Measurements from ENCODE around the gene SLC29A3.
"Not testable (repeated sequence)": the region's sequence is repeated elsewhere in the genome, so short reads cannot be mapped to it uniquely, and the experiment has no call there.

Gene SLC29A3

GRCh38 chr10:71346731-71347130, 27.7 kb downstream of the SLC29A3 start:
- DNase-seq (ENCODE audit: low spot score) = no peak

GRCh38 chr10:71347587-71348395, 28.7 kb downstream of the SLC29A3 start:
- DNase-seq (ENCODE audit: low spot score) = no peak

GRCh38 chr10:71348850-71349249, 29.8 kb downstream of the SLC29A3 start:
- no peak for DNase-seq (ENCODE audit: low spot score)

- DNase-seq (ENCODE audit: low spot score) = no peak
Observed at GRCh38 chr10:71349406-71349805, 30.3 kb downstream of the SLC29A3 start.

GRCh38 chr10:71351087-71351486, 32.0 kb downstream of the SLC29A3 start:
- no peak for DNase-seq (ENCODE audit: low spot score)

GRCh38 chr10:71351628-71352319, 32.7 kb downstream of the SLC29A3 start:
- DNase-seq (ENCODE audit: low spot score) = no peak

- DNase-seq (ENCODE audit: low spot score) = no peak
Observed at GRCh38 chr10:71353639-71354038, 34.6 kb downstream of the SLC29A3 start.

GRCh38 chr10:71354776-71355175, 35.7 kb downstream of the SLC29A3 start:
- DNase-seq (ENCODE audit: low spot score) = no peak

GRCh38 chr10:71355886-71356285, 36.8 kb downstream of the SLC29A3 start:
- DNase-seq (ENCODE audit: low spot score) = no peak

GRCh38 chr10:71357792-71358265, 38.8 kb downstream of the SLC29A3 start:
- DNase-seq (ENCODE audit: low spot score) = no peak

- DNase-seq (ENCODE audit: low spot score) = no peak
Observed at GRCh38 chr10:71358277-71358676, 39.2 kb downstream of the SLC29A3 start.

GRCh38 chr10:71358906-71359305, 39.8 kb downstream of the SLC29A3 start:
- DNase-seq (ENCODE audit: low spot score) = not testable (repeated sequence)

GRCh38 chr10:71359364-71360046, 40.4 kb downstream of the SLC29A3 start:
- DNase-seq (ENCODE audit: low spot score) = no peak

- no peak for DNase-seq (ENCODE audit: low spot score)
Observed at GRCh38 chr10:71360735-71361134, 41.7 kb downstream of the SLC29A3 start.

- DNase-seq (ENCODE audit: low spot score) = no peak
Observed at GRCh38 chr10:71361581-71361980, 42.5 kb downstream of the SLC29A3 start.

- DNase-seq (ENCODE audit: low spot score) = no peak
Observed at GRCh38 chr10:71362141-71362540, 43.1 kb downstream of the SLC29A3 start.

- DNase-seq (ENCODE audit: low spot score) = no peak
Observed at GRCh38 chr10:71363936-71364335, 44.9 kb downstream of the SLC29A3 start.

GRCh38 chr10:71365366-71365765, 46.3 kb downstream of the SLC29A3 start:
- DNase-seq (ENCODE audit: low spot score) = no peak

- DNase-seq (ENCODE audit: low spot score) = no peak
Observed at GRCh38 chr10:71366690-71367089, 47.6 kb downstream of the SLC29A3 start.

- DNase-seq (ENCODE audit: low spot score) = no peak
Observed at GRCh38 chr10:71367271-71367670, 48.2 kb downstream of the SLC29A3 start.

- DNase-seq (ENCODE audit: low spot score) = no peak
Observed at GRCh38 chr10:71368176-71368575, 49.1 kb downstream of the SLC29A3 start.

GRCh38 chr10:71368643-71369042, 49.6 kb downstream of the SLC29A3 start:
- no peak for DNase-seq (ENCODE audit: low spot score)

GRCh38 chr10:71369602-71370001, 50.5 kb downstream of the SLC29A3 start:
- DNase-seq (ENCODE audit: low spot score) = no peak

Measured in left forelimb (tissue), 1 donor.